Neural progenitor cell (in vitro differentiated cells): ENCODE measurements around the gene PRDM16. TPM values are rescaled to one million over a fixed set of nuclear protein-coding genes. Genes with fewer than 3 reads are reported as not detected.

Experiments
- DNase-seq: peaks from one replicate; pipeline ENCODE4 v3.0.0-alpha.2; 2016; ENCODE audit warnings: low spot score
- H2AFZ ChIP-seq: fragments of 200-600 bp; sonication (generic); replicated peaks from 2 replicates; pipeline ENCODE4 v1.6.1; 2016; ENCODE audit warnings: antibody characterized with exemption
- H3F3A ChIP-seq: fragments of 200-600 bp; sonication (generic); 2 replicates; pipeline ENCODE4 v1.6.1; 2016; ENCODE audit warnings: antibody characterized with exemption, low read depth
- H3K27ac ChIP-seq: fragments of 200-600 bp; sonication (generic); 2 replicates; pipeline ENCODE4 v1.5.1; 2016; ENCODE audit warnings: mild to moderate bottlenecking
- H3K27me3 ChIP-seq: fragments of 200-600 bp; sonication (generic); 2 replicates; pipeline ENCODE4 v1.6.1; 2016; ENCODE audit warnings: mild to moderate bottlenecking, moderate library complexity
- H3K36me3 ChIP-seq: fragments of 200-600 bp; sonication (generic); 2 replicates; pipeline ENCODE4 v1.5.1; 2016
- H3K4me1 ChIP-seq: fragments of 200-600 bp; sonication (generic); 2 replicates; pipeline ENCODE4 v1.6.1; 2016; ENCODE audit warnings: mixed run types
- H3K4me2 ChIP-seq: fragments of 200-600 bp; sonication (generic); 2 replicates; pipeline ENCODE4 v1.6.1; 2016
- H3K4me3 ChIP-seq: fragments of 200-600 bp; sonication (generic); 2 replicates; pipeline ENCODE4 v1.5.1; 2016
- H3K79me2 ChIP-seq: fragments of 200-600 bp; sonication (generic); 2 replicates; pipeline ENCODE4 v1.6.1; 2016; ENCODE audit warnings: low read depth
- H3K9ac ChIP-seq: fragments of 200-600 bp; sonication (generic); 2 replicates; pipeline ENCODE4 v1.6.1; 2016
- H3K9me3 ChIP-seq: fragments of 200-600 bp; sonication (generic); 2 replicates; pipeline ENCODE4 v1.5.1; 2016; ENCODE audit warnings: low read depth
- H4K20me1 ChIP-seq: fragments of 200-600 bp; sonication (generic); 2 replicates; pipeline ENCODE4 v1.6.1; 2016; ENCODE audit warnings: low read depth
- H3K27ac Mint-ChIP-seq: 3 replicates; pipeline ENCODE4 v1.8.0; 2021; ENCODE audit warnings: mixed read lengths
- H3K27me3 Mint-ChIP-seq: 2 replicates; pipeline ENCODE4 v1.8.0; 2022; ENCODE audit warnings: low read depth, mild to moderate bottlenecking, inconsistent platforms, moderate library complexity, mixed read lengths; ENCODE audit not compliant: insufficient read depth
- H3K36me3 Mint-ChIP-seq: 3 replicates; pipeline ENCODE4 v1.8.0; 2021; ENCODE audit warnings: mixed read lengths
- H3K4me1 Mint-ChIP-seq: 3 replicates; pipeline ENCODE4 v1.8.0; 2021; ENCODE audit warnings: mixed read lengths
- H3K4me3 Mint-ChIP-seq: 3 replicates; pipeline ENCODE4 v1.8.0; 2021; ENCODE audit warnings: mild to moderate bottlenecking, moderate library complexity, mixed read lengths
- H3K9me3 Mint-ChIP-seq: 3 replicates; pipeline ENCODE4 v1.8.0; 2020; ENCODE audit warnings: mixed read lengths
- EZH2 ChIP-seq: fragments of 200-600 bp; sonication (generic); IDR thresholded peaks from 2 replicates; pipeline ENCODE4 v1.6.1; 2017; ENCODE audit warnings: antibody characterized with exemption, mild to moderate bottlenecking, moderate library complexity
- EZH2phosphoT487 ChIP-seq: fragments of 200-600 bp; sonication (generic); IDR thresholded peaks from 2 replicates; pipeline ENCODE4 v1.6.1; 2017; ENCODE audit warnings: antibody characterized with exemption
- total RNA-seq: library from RNA; depleted of rRNA; stranded (reverse); fragments of >200 nt; gene quantifications from 2 replicates; pipeline ENCODE4 v1.2.3, GENCODE V29; 2015; ENCODE audit warnings: low replicate concordance
- TF ChIP-seq, protein P1 (sequence below): fragments of 200-600 bp; sonication (generic); IDR thresholded peaks from 2 replicates; pipeline ENCODE4 v1.5.1; 2017; ENCODE audit warnings: antibody characterized with exemption, mild to moderate bottlenecking

PRDM16 gene
- total RNA-seq, 1 donor from 2014 or later: 1.9 TPM

- H3K27me3 ChIP-seq: no peaks in the 10 kb centered on the region
- no peaks in the 10 kb centered on the region for H3K36me3 ChIP-seq
- no peak overlapping the region for H3K27ac ChIP-seq
- Mint-ChIP-seq H3K27ac (no peak overlapping the region), H3K4me1 (peaks cover 20% of the 10 kb centered on the region), H3K27me3 (peaks cover 6% of the 10 kb centered on the region), H3K36me3 (no peaks in the 10 kb centered on the region), H3K4me3 (no peak overlapping the region), H3K9me3 (no peaks in the 10 kb centered on the region)
- H3K4me2 ChIP-seq: no peak overlapping the region
- no peaks in the 10 kb centered on the region for H3F3A ChIP-seq
- H3K4me3 ChIP-seq: no peak overlapping the region
- no peaks in the 10 kb centered on the region for H4K20me1 ChIP-seq
- H3K9me3 ChIP-seq: no peaks in the 10 kb centered on the region
- H3K9ac ChIP-seq: no peak overlapping the region
- DNase-seq: no peak
- no peaks in the 10 kb centered on the region for H3K79me2 ChIP-seq
- TF ChIP-seq, protein P1, sequence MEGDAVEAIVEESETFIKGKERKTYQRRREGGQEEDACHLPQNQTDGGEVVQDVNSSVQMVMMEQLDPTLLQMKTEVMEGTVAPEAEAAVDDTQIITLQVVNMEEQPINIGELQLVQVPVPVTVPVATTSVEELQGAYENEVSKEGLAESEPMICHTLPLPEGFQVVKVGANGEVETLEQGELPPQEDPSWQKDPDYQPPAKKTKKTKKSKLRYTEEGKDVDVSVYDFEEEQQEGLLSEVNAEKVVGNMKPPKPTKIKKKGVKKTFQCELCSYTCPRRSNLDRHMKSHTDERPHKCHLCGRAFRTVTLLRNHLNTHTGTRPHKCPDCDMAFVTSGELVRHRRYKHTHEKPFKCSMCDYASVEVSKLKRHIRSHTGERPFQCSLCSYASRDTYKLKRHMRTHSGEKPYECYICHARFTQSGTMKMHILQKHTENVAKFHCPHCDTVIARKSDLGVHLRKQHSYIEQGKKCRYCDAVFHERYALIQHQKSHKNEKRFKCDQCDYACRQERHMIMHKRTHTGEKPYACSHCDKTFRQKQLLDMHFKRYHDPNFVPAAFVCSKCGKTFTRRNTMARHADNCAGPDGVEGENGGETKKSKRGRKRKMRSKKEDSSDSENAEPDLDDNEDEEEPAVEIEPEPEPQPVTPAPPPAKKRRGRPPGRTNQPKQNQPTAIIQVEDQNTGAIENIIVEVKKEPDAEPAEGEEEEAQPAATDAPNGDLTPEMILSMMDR: no peak
- TF ChIP-seq EZH2phosphoT487: no peak
- peaks cover 4% of the 10 kb centered on the region for H3K4me1 ChIP-seq
- H2AFZ ChIP-seq: no peak overlapping the region
These were observed 23.5 kb downstream of the PRDM16 start for GRCh38 chr1:3092530-3092929.

DNA sequence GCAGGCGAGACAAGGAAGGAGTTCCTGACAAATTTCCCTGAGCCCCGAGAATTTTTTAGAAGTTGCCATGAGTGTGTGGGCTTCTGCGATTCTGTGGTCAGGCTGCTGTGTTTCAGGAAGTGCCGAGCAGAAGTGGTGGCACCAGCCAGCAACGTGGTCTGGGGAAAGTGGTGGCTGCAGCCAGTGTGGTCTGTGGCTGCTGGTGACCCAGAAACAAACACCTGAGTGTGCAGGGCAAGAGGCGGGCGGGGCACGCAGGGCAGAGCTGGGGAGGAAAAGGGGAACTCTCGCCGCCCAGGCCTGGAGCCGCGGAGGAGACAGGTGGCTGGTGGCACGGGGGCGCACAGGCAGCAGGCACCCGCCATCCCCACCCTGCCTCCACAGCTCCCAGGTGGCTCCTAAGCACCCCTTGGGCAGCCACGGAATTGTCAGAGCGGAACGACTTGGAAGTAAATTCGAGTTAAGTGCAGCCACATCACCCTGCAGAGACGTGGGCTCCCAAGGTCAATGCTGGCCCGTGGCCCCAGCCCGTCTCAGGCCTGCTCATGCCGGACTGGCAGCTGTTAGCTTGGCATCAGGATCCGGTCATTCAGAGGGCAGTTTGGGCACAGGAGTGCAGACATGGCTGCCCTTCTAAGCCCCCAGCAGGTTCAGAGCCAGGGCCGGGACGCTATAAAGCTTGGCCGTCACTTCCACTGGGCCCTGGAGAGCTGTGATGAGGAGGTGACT, 25.1 kb downstream of the PRDM16 start:
- no peak overlapping the region for H3K9ac ChIP-seq
- no peak overlapping the region for H2AFZ ChIP-seq
- no peak overlapping the region for H3K27ac ChIP-seq
- no peak overlapping the region for H3K4me3 ChIP-seq
- no peaks in the 10 kb centered on the region for H3K36me3 ChIP-seq
- Mint-ChIP-seq H3K27me3 (peaks cover 6% of the 10 kb centered on the region), H3K9me3 (no peaks in the 10 kb centered on the region), H3K4me1 (peaks cover 16% of the 10 kb centered on the region), H3K4me3 (no peak overlapping the region), H3K36me3 (no peaks in the 10 kb centered on the region), H3K27ac (no peak overlapping the region)
- H3K9me3 ChIP-seq: no peaks in the 10 kb centered on the region
- H3F3A ChIP-seq: no peaks in the 10 kb centered on the region
- peaks cover 10% of the 10 kb centered on the region for H3K4me1 ChIP-seq
- no peak overlapping the region for H3K4me2 ChIP-seq
- no peaks in the 10 kb centered on the region for H3K79me2 ChIP-seq
- no peaks in the 10 kb centered on the region for H3K27me3 ChIP-seq
- TF ChIP-seq EZH2: no peak
- TF ChIP-seq EZH2phosphoT487: no peak
- TF ChIP-seq, protein P1: no peak
- no peaks in the 10 kb centered on the region for H4K20me1 ChIP-seq
- DNase-seq: no peak

GRCh38 chr1:3094863-3095780, 26.1 kb downstream of the PRDM16 start:
- Histone ChIP-seq H3K4me1 (peaks cover 10% of the 10 kb centered on the region), H3K9me3 (no peaks in the 10 kb centered on the region), H3F3A (no peaks in the 10 kb centered on the region), H2AFZ (no peak overlapping the region), H3K27me3 (no peaks in the 10 kb centered on the region), H3K79me2 (no peaks in the 10 kb centered on the region), H3K4me3 (no peak overlapping the region), H3K36me3 (no peaks in the 10 kb centered on the region), H4K20me1 (no peaks in the 10 kb centered on the region), H3K4me2 (no peak overlapping the region), H3K9ac (no peak overlapping the region), H3K27ac (no peak overlapping the region)
- Mint-ChIP-seq H3K27me3 (peaks cover 8% of the 10 kb centered on the region), H3K9me3 (no peaks in the 10 kb centered on the region), H3K27ac (no peak overlapping the region), H3K36me3 (no peaks in the 10 kb centered on the region), H3K4me3 (no peak overlapping the region), H3K4me1 (peaks cover 14% of the 10 kb centered on the region)
- TF ChIP-seq EZH2 (no peak), EZH2phosphoT487 (no peak)
- TF ChIP-seq, protein P1: no peak
- DNase-seq: no peak
